Body of pancreas (tissue), 4 donors: Measurements from ENCODE around the gene ALG12.

Source experiments
- CTCF ChIP-seq, 7 experiments: fragments of 450-650 bp in 4 of 7; fragments of 200-600 bp in 3 of 7; sonication (generic) in 3 of 7; IDR thresholded peaks; one replicate each; pipeline ENCODE4 v1.5.1; 2016 to 2019; ENCODE audit warnings: antibody characterized with exemption in 7 of 7
- POLR2A ChIP-seq, 3 donors: fragments of 450-650 bp; IDR thresholded peaks; one replicate each; pipeline ENCODE4 v1.6.1; 2016; ENCODE audit warnings: antibody characterized with exemption in 3 of 3, mild to moderate bottlenecking in 2 of 3

DNA sequence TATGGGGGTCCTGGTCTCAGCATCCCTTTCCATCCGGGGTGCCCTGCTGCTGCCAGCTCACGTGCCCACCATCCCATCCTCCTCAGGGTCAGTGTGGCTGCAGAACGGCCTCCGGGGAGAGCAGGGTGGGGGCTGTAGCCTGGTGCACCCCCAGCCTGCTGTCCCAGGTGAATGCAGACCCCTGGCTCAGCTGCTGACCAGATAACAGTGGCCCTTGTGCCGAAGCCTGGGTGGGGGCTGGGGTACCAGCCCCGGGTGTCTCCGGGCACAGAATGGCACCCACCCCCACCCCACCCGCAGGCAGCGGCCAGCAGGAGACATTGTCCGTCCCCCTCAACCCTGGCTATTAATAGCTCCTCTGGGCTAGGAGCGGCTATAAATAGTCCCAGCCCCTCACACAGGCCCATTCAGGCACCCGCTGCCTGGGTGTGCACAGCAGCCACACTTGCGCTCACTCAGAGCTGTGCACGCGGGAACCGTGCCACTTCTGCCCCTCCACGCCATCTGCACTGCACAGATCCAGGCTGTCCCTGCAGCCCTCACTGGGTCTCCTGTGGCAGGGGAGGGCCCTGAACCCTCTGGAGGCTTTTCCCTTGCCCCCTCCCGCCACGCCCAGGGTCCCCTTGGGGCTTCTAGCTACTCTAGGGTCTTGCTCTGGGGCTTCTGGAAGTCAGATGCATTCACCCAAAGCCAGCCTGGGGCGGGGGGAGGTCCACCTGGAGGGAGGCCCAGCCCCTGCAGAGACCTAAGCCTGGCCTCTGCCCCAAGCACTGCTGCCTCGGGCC lies 18.9 kb upstream of the ALG12 start:
- TF ChIP-seq POLR2A (IDR thresholded peaks at IDR 0.05): peak in 1 of 3 donors; percentile 26
- no peak for TF ChIP-seq CTCF (IDR thresholded peaks at IDR 0.05)
